Brain microvascular endothelial cell (primary cell): ENCODE results near the gene PPP1R37.
A peak's percentile ranks its signal among the peaks of the same experiment; 100 is the strongest.

Experiments
- DNase-seq: peaks from one replicate; pipeline ENCODE4 v3.0.0-alpha.2; 2020
- H3K27ac ChIP-seq: fragments of 250-450 bp; sonication (Bioruptor Pico); 2 replicates; pipeline ENCODE4 v1.5.1; 2020; ENCODE audit warnings: mild to moderate bottlenecking, moderate library complexity
- H3K27me3 ChIP-seq: fragments of 250-450 bp; sonication (Bioruptor Pico); replicated peaks from 2 replicates; pipeline ENCODE4 v1.5.1; 2020; ENCODE audit warnings: mild to moderate bottlenecking
- H3K36me3 ChIP-seq: fragments of 250-450 bp; sonication (Bioruptor Pico); replicated peaks from 2 replicates; pipeline ENCODE4 v1.5.1; 2020; ENCODE audit warnings: mild to moderate bottlenecking
- H3K4me3 ChIP-seq: 2 replicates; pipeline ENCODE4 v1.5.1; 2011; ENCODE audit warnings: low read depth, mild to moderate bottlenecking, control low read depth, low read length, moderate library complexity
- CTCF ChIP-seq: IDR thresholded peaks from 2 replicates; pipeline ENCODE4 v1.5.1; 2011; ENCODE audit warnings: low read depth, mild to moderate bottlenecking, moderate library complexity, low read length, control low read depth, inconsistent platforms; ENCODE audit errors: missing control alignments
- in situ Hi-C: cut with HindIII; loops from 2 replicates; pipeline ENCODE4 v1.10.0; 2017; ENCODE audit warnings: low sequenced_read_pairs, low pct_ligation_motif_present

The PPP1R37 gene

GRCh38 chr19:45071969-45072790, 20.8 kb upstream of the PPP1R37 start:
- in situ Hi-C loops, result no loop called here

GRCh38 chr19:45074744-45075300, 18.2 kb upstream of the PPP1R37 start:
- in situ Hi-C loops, result no loop called here
- Histone ChIP-seq H3K4me3 (no peak overlapping the region), H3K27ac (no peak overlapping the region), H3K36me3 (peaks cover 15% of the 10 kb centered on the region), H3K27me3 (no peaks in the 10 kb centered on the region)
- no peak for TF ChIP-seq CTCF
- no peak for DNase-seq

More at GRCh38 chr19:45071969-45072790, 20.8 kb upstream of the PPP1R37 start:
- Histone ChIP-seq H3K27ac (no peak overlapping the region), H3K4me3 (no peak overlapping the region), H3K27me3 (no peaks in the 10 kb centered on the region), H3K36me3 (peaks cover 34% of the 10 kb centered on the region)
- TF ChIP-seq CTCF, result no peak
- DNase-seq, result no peak

GRCh38 chr19:45075301-45076028, 17.5 kb upstream of the PPP1R37 start:
- in situ Hi-C loops, result no loop called here
- Histone ChIP-seq H3K4me3 (peak overlapping the region; percentile 51), H3K27me3 (no peaks in the 10 kb centered on the region), H3K27ac (no peak overlapping the region), H3K36me3 (peaks cover 9% of the 10 kb centered on the region)
- no peak for TF ChIP-seq CTCF
- DNase-seq, result no peak

GRCh38 chr19:45076029-45076850, 16.7 kb upstream of the PPP1R37 start, which contains the start of gene ZNF296:
Gene ZNF296 (minus strand): TSS chr19:45076478. CDS start chr19:45076373, 105 bp downstream.
- DNase-seq, result no peak
- Histone ChIP-seq H3K27me3 (no peaks in the 10 kb centered on the region), H3K4me3 (peak within 1 kb of the TSS; percentile 51), H3K36me3 (peaks cover 4% of the 10 kb centered on the region), H3K27ac (no peak within 1 kb of the TSS)
- TF ChIP-seq CTCF, result no peak
- in situ Hi-C loops, result no loop called here

- no peak for DNase-seq
- no peak for TF ChIP-seq CTCF
- in situ Hi-C loops, result no loop called here
- no peaks in the 10 kb centered on the region for H3K27me3 ChIP-seq
- H3K27ac ChIP-seq, result no peak overlapping the region
- peaks cover 6% of the 10 kb centered on the region for H3K36me3 ChIP-seq
- H3K4me3 ChIP-seq, result no peak overlapping the region
Measured at GRCh38 chr19:45076851-45077730, 15.9 kb upstream of the PPP1R37 start.
